Fibroblast of lung (primary cell): ENCODE data around the gene CDA.

ENCODE experiments used
- EZH2 ChIP-seq: IDR thresholded peaks from 2 replicates; pipeline ENCODE4 v1.5.1; 2012; ENCODE audit warnings: low read length, control low read depth, mild to moderate bottlenecking; ENCODE audit errors: missing control alignments
- TF ChIP-seq, protein P1 (sequence below), 2 donors: IDR thresholded peaks in 1 of 2; conservative IDR thresholded peaks in 1 of 2; 1 replicate in 1 of 2; 2 replicates in 1 of 2; pipeline ENCODE4 v1.5.1; 2011 to 2012; ENCODE audit warnings: low read length in 2 of 2, control low read depth in 1 of 2, inconsistent platforms in 1 of 2, low read depth in 1 of 2, mild to moderate bottlenecking in 1 of 2

DNA sequence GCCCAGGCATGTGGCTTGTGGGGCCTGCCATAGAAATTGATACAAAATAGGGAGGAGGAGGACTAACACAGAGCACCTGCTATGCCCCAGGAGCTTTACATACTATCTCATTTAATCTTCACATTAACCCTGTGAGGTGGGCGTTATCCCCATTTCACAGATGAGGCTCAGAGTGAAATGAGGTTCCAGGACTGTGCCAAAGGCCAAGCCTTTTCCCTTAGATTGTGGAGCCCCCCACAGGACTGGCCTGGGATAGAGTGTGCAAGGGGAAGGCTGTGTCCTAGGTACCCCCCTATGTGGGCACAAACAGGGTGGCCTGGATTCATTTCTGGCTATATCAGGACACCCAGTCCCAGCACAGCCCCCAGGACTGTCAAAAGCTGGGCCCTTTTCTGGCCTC lies 74.5 kb downstream of the CDA start:
- TF ChIP-seq, protein P1, sequence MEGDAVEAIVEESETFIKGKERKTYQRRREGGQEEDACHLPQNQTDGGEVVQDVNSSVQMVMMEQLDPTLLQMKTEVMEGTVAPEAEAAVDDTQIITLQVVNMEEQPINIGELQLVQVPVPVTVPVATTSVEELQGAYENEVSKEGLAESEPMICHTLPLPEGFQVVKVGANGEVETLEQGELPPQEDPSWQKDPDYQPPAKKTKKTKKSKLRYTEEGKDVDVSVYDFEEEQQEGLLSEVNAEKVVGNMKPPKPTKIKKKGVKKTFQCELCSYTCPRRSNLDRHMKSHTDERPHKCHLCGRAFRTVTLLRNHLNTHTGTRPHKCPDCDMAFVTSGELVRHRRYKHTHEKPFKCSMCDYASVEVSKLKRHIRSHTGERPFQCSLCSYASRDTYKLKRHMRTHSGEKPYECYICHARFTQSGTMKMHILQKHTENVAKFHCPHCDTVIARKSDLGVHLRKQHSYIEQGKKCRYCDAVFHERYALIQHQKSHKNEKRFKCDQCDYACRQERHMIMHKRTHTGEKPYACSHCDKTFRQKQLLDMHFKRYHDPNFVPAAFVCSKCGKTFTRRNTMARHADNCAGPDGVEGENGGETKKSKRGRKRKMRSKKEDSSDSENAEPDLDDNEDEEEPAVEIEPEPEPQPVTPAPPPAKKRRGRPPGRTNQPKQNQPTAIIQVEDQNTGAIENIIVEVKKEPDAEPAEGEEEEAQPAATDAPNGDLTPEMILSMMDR (conservative IDR thresholded peaks at IDR 0.05 in 1 of 2, IDR thresholded peaks at IDR 0.05 in 1 of 2; ENCODE audit: low read depth in 1 of 2, low read length in 2 of 2), result no peak
- no peak for TF ChIP-seq EZH2
